Stimulated activated CD8-positive, alpha-beta memory T cell treated with anti-CD3 and anti-CD28 coated beads, Interleukin-7, amount 100 ng/mL, for 48 hours (primary cell): Measurements from ENCODE around the gene PCK1.

Experiments
- DNase-seq, 2 donors: peaks; one replicate each; pipeline ENCODE4 v3.0.0-alpha.2; 2020; ENCODE audit warnings: low read depth in 1 of 2; ENCODE audit errors: extremely low read depth in 1 of 2

Gene PCK1

GRCh38 chr20:57601211-57601570 lies 40.3 kb downstream of the PCK1 start:
- no peak for DNase-seq

GRCh38 chr20:57601737-57602136 lies 40.8 kb downstream of the PCK1 start:
- no peak for DNase-seq

GRCh38 chr20:57603120-57603519 lies 42.2 kb downstream of the PCK1 start:
- DNase-seq = no peak

- DNase-seq = no peak
Measured at GRCh38 chr20:57605045-57605444, 44.1 kb downstream of the PCK1 start.

- DNase-seq = no peak
Measured at GRCh38 chr20:57605878-57606277, 45.0 kb downstream of the PCK1 start.

DNA sequence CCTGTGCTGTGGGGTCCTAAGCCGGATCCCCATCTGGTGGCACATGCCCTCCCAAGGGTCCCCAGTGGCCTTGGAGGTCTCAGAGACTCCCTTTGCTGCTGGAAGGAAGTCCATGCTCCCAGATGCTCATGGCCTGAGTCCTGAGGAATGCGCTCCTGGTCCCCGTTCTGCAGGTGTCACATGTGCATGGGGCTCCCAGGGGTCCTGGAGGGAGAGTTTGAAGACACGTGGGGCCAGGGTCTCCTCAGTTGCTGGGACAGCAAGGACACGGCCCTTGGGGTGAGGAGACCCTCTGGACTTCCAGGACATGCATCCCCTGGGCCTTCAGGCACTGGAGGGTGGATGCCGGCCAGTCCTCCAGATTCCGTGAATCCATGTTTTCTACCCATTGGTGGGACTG lies 47.6 kb downstream of the PCK1 start:
- no peak for DNase-seq

DNA sequence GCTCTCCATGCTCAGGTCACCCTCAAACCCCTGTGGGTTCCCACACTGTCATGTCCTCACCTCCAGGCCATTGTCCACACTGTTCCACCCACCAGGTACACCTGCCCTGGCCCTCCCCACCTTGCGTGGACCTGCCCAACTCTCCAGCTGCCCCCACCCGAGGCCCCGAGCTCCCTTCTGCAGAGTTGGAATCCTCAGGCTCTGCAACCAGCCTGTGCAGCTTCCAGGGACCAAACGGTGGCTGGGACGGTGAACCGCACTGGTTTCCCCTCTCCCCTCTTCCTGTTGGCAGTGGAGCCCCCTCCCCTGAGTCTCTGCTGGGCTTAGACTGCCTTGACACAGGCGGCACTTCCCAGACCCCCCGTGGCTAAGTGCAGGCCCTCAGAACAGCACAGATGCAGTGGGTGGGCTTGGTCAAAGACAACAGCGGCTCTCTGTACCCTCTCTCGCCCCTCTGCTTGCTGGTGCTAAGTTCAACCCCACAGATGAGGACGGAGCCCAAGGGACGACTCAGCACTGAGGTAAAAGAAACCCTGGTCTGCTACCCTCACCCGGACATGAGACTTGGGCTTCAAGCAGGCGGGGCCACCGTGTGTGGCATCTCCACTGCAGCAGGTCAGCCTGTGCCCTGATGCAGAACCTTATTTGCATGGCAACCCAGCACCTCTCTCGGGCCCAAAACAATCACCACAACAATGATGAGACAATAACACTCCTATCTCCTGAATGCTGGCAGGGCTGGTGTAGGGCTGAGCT lies 48.4 kb downstream of the PCK1 start:
- no peak for DNase-seq

DNA sequence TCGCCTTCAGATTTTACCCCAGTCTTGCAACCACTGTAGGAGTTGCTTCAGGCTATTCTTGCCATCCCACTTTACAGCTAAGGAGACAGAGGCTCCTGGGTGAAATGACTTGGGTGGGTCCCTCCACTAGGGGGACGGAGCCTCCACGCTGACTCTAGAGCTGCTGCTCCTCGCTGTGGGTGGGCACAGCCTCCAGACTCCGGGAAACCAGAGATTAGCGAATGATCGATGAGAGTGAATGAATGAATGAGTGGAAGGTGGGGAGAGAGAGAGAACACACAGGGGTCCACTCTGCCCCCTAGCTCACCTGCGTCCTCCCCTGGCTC lies 48.9 kb downstream of the PCK1 start:
- DNase-seq = no peak

DNA sequence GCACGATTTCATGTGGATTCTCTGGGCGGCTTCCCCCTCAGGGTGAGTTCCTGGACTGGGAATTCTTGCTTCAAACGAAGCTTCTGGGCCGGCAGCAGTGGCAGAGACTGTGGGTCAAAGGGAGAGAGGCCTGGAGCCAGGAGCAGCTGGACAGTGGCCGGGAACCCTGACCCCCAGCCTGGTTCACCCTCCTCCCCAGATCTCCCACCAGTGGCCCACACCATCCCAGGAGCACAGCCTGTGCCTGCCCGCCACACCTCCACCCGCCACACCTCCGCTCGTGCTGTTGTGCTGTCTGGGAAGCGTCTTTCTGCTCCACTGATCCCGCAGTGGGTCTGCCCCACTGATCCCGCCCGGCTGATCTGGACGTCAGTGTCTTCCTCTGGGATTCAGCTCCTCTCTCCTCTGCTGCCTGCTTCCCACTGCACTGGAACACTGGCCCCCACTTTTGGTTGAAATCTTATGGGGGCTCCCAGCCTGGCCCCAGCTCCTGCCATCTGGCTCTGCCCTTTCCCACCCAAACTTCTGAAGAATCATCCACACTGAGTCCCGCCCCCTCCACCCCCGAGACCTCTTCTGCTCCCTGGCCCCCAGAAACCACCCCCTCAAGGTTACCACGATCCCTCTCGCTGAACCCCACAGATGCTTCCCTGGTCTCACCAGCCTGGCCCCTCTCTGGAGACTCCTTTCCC lies 49.5 kb downstream of the PCK1 start:
- no peak for DNase-seq

DNA sequence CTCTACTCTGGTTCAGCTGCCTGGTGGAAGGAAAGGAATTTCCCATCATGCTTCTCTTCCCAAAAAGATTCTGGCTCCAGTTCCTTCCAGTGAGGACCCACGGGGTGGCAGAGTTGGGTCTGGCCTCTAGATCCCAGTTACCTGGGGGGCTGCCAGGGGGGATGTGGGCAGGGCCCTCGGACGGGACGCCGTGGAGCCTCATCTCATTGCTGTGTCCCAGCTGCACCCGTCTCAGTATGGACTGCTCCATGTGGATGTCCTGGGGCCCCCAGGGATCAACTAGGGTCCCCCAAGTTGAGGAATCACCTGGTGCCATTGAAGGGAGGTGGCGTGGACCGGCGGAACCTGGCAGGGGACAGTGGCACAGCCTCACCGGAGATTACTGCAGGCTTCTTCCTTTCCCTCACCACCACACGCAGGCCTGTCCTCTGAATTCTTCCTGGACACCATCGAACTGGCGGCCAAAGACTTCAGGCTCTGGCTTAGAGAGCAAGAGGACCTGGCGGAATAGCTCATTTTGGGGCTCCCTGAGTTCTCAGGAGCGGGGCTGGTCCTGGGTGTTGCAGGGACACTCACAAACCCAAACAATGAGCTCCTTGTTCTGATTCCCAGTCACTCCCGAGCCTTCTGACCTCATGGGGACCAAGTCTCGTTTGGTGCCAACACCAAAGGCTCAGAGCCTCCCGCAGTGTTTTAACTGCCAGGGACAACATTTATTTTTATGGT lies 50.8 kb downstream of the PCK1 start:
- DNase-seq = no peak

DNA sequence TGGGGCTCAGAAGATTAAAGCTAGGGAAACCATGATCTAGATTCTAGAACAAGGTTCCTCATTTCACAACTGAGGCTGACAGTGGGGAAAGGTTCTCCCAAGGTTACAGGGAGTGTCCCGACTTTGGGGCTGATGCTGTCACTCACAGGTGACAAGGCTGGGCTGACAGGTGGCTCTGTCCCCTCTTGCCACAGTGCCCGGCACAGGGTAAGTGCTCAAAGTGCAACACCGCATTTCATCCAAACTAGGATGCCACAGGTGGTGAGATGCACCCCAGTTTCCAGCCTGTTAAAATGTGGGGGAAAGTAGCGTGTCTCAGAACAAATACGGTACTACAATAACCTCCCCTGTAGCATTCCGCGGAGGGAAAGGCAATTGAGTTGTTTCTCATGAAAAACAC lies 51.5 kb downstream of the PCK1 start:
- no peak for DNase-seq

- no peak for DNase-seq
Measured at GRCh38 chr20:57612916-57613315, 52.0 kb downstream of the PCK1 start.

GRCh38 chr20:57613481-57613921 lies 52.6 kb downstream of the PCK1 start:
- DNase-seq = no peak

- DNase-seq = no peak
Measured at GRCh38 chr20:57614490-57615444, 53.9 kb downstream of the PCK1 start.

GRCh38 chr20:57615445-57615811 lies 54.5 kb downstream of the PCK1 start:
- DNase-seq = no peak

DNA sequence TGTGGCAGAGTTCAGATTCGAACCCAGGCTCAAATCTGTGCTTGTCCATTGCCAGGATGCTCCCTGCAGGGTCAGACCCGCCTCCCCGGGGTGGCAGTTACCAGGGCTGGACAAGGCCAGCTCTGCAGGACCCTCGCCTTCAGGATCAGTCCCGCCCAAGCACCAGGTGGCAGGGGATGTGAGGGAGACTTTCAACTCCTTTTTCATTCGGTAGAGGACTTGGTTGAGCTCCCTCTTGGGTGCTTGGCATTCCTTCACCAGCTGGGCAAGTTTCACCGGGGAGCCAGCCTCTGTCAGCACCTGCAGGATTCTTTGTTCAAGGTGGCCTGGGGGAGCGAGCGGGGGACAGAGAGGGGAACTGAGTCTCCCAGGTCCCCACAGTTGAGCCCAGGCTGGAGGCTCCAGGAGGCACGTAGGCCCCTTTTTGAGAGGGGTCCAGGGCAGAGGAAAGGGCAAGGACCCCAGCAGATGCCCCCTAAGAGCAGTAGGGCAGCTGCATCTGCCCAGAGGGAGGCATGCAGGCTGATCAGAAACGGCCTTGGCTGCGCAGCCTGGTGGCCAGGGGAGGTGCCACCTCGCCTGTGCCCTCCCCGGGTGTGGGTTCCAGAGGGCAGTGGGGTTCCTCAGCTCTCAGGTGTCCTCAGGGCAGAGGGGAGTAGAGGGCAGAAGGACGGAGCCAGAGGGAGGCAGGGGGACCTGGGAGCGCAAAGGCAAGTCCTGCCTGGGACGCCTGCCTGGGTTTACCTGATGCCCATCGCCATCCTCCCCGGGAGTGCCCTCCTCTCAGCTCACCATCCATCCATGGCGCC lies 55.4 kb downstream of the PCK1 start:
- DNase-seq = no peak

GRCh38 chr20:57617079-57617795 lies 56.3 kb downstream of the PCK1 start:
- no peak for DNase-seq
